22Rv1 (cell line): ENCODE measurements around the gene TLE2.

Experiments used
- H3K27ac ChIP-seq: fragments of 450-650 bp; 2 replicates; pipeline ENCODE4 v1.5.1; 2017
- CTCF ChIP-seq: fragments of 450-650 bp; IDR thresholded peaks from 2 replicates; pipeline ENCODE4 v1.5.1; 2017; ENCODE audit warnings: mild to moderate bottlenecking
- ZFX ChIP-seq: fragments of 450-650 bp; IDR thresholded peaks from 2 replicates; pipeline ENCODE4 v1.6.1; 2017; ENCODE audit warnings: antibody characterized with exemption, borderline replicate concordance

Gene TLE2

DNA sequence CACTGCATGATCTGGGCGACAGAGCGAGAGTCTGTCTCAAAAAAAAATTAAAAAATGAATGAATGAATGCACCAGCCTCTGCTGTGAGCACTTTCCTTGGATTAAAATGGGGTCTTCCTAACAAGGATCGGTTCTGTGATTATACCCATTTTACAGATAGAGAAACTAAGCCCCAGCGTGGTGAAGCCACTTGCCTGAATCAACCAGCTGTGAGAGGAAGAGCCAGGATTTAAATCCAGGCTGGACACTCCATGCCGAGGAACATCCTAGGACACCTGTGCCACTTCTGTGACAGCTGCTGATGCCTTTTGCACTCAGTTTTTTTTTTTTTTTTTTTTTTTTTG, 19.1 kb upstream of the TLE2 start:
- TF ChIP-seq CTCF (no peak), ZFX (no peak)
- peak overlapping the region; percentile 43; the same call in 1 of the 2 replicates for H3K27ac ChIP-seq

DNA sequence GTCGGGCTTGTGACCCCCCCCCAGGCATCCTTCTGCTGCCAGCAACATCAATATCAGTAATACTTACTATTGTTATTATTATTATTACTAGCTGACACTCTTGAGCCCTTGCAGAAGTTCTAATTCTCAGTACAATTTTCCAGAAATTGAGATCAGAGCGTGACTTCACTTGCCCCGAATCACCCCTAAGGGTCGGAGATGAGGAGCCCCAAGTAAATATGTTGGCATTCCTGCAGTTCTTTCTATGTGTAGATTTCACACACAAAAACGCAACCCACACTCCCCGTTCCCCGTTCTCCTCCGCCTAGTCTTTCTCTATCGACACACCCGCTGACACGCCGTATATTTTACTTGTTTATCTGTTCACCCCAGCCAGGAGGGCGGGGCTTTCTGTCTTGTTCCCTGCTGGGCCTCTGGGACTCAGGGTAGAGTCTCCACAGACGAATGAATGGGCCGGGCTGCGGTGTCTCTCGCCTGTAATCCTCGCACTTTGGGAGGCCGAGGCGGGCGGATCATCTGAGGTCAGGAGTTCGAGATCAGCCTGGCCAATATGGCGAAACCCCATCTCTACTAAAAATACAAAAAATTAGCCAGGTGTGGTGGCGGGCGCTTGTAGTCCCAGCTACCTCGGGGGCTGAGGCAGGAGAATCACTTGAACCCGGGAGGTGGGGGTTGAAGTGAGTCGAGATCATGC, 18.6 kb upstream of the TLE2 start:
- peak overlapping the region; percentile 43 for H3K27ac ChIP-seq
- TF ChIP-seq ZFX (no peak), CTCF (no peak)

GRCh38 chr19:3046698-3047495, 17.8 kb upstream of the TLE2 start:
- peak overlapping the region; percentile 43 for H3K27ac ChIP-seq
- TF ChIP-seq ZFX = no peak
- TF ChIP-seq CTCF = no peak

- peak overlapping the region; percentile 31; the same call in 1 of the 2 replicates for H3K27ac ChIP-seq
- no peak for TF ChIP-seq CTCF
- no peak for TF ChIP-seq ZFX
These were observed 17.0 kb upstream of the TLE2 start for GRCh38 chr19:3045885-3046697.

GRCh38 chr19:3045191-3045590, 16.1 kb upstream of the TLE2 start:
- no peak for TF ChIP-seq ZFX
- no peak for TF ChIP-seq CTCF

DNA sequence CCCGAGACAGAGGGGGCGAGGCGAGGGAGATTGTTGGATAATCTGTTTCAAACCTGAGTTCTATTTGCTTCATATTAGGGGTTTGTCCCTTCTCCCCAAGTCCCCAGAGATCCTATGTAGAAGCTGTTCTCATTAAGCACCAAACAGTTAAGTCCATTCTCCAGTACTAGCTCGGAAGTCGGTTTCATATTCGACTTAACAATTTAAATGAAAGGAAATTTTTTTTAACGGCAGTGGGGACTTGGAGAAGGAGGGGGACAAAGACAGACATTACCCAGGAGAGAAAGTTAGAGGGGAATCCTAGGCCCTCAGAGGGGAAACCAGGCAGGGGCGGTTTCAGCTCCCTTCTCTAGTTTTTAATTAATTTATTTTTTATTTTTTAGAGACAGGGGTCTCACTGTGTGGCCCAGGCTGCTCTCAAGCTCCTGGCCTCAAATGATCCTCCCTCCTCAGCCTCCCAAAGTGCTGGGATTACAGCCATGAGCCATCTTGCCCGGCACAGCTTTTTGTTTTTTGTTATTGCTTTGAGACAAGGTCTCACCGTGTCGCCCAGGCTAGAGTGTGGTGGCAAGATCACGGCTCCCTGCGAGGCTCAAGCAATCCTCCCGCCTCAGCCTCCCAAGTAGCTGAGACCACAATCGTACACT, 13.7 kb upstream of the TLE2 start:
- H3K27ac ChIP-seq = no peak overlapping the region
- TF ChIP-seq ZFX (no peak), CTCF (no peak)

More at GRCh38 chr19:3045191-3045590, 16.1 kb upstream of the TLE2 start:
- peak overlapping the region; percentile 31; the same call in 1 of the 2 replicates for H3K27ac ChIP-seq
